Activated naive CD4-positive, alpha-beta T cell treated with anti-CD3 and anti-CD28 coated beads, Interleukin-2, amount 50 U/mL, for 72 hours (primary cell): ENCODE measurements around the gene TMEM259. TPM values are rescaled to one million over a fixed set of nuclear protein-coding genes. Genes with fewer than 3 reads are reported as not detected.

ENCODE experiments used
- ATAC-seq, 2 donors: fragments of 150-1000 bp; cut with Tn5 transposase; 2 replicates each; pipeline ENCODE4 v1.10.0; 2021; ENCODE audit warnings: mild to moderate bottlenecking in 2 of 2, moderate library complexity in 2 of 2
- DNase-seq, 2 donors: peaks; one replicate each; pipeline ENCODE4 v3.0.0; 2021 to 2022; ENCODE audit warnings: low spot score in 2 of 2
- H3K27ac Mint-ChIP-seq, 2 donors: one replicate each; pipeline ENCODE4 v1.8.0; 2022; ENCODE audit warnings: mild to moderate bottlenecking in 2 of 2, mixed read lengths in 2 of 2
- H3K36me3 Mint-ChIP-seq, 2 donors: one replicate each; pipeline ENCODE4 v1.8.0; 2022; ENCODE audit warnings: mixed read lengths in 2 of 2
- H3K9me3 Mint-ChIP-seq, 2 donors: one replicate each; pipeline ENCODE4 v1.8.0; 2022; ENCODE audit warnings: mixed read lengths in 2 of 2
- total RNA-seq, 2 donors: library from RNA; stranded (reverse); gene quantifications; one replicate each; pipeline ENCODE4 v1.2.3, GENCODE V29; 2022

Gene TMEM259
- total RNA-seq, 2 donors from 2014 or later = 104 to 156 TPM

- H3K27ac Mint-ChIP-seq = no peak overlapping the region
- no peaks in the 10 kb centered on the region for H3K36me3 Mint-ChIP-seq
- ATAC-seq = no peak
- no peak for DNase-seq
- H3K9me3 Mint-ChIP-seq = no peaks in the 10 kb centered on the region
Measured at GRCh38 chr19:1014161-1015060, 6.5 kb downstream of the TMEM259 start.

GRCh38 chr19:1013218-1013617 is 7.7 kb downstream of the TMEM259 start:
- DNase-seq (no peak), ATAC-seq (no peak)
- Mint-ChIP-seq H3K9me3 (no peaks in the 10 kb centered on the region), H3K36me3 (no peaks in the 10 kb centered on the region), H3K27ac (no peak overlapping the region)

DNA sequence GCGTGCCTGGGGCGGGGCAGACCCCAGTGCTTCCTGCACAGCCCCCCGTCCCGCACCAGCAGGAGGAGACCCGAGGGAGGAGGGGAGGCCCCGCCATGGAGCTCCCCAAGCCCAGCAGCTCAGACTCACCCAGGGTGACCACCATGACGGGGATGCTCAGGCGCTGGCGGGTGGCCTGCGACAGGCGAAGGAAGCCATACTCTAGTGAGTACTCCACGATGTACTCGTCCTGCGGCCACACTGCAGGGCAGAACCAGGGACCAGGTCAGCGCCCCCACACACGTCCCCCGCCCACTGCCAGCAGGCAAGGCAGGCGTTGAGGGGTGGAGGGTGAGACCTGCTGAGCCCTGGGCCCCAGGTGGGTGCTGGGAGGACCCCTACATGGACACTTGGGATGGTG is 8.6 kb downstream of the TMEM259 start:
- DNase-seq (no peak), ATAC-seq (no peak)
- Mint-ChIP-seq H3K27ac (no peak overlapping the region), H3K9me3 (no peaks in the 10 kb centered on the region), H3K36me3 (no peaks in the 10 kb centered on the region)

DNA sequence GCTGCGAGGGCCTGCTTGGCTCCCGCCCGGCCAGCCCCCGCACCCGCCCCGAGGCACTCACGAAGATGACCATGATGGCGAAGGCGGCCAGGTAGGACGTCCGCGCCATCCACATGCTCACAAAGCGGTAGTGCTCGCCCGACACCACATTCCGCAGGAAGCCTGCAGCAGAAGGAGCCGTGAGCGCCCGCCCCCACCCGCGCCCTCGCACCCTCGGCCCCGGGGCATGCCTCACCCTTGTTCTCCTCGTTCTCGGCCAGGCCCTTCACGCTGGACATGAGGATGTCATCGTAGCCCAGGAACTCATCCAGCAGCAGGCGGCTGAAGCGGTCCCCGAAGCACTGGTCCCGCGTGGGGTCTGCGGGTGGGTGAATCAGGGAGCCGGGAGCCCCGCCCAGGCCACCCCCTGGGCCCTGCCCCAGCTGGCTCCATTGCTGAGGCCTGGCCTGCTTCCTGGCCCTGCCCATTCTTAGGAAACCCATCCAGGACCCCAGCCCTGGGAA is 9.0 kb downstream of the TMEM259 start:
- ATAC-seq = no peak
- no peaks in the 10 kb centered on the region for H3K9me3 Mint-ChIP-seq
- H3K36me3 Mint-ChIP-seq = no peaks in the 10 kb centered on the region
- DNase-seq = no peak
- no peak overlapping the region for H3K27ac Mint-ChIP-seq

GRCh38 chr19:1010586-1011510 is 10.1 kb downstream of the TMEM259 start:
- H3K9me3 Mint-ChIP-seq = no peaks in the 10 kb centered on the region
- no peak for DNase-seq
- no peaks in the 10 kb centered on the region for H3K36me3 Mint-ChIP-seq
- no peak overlapping the region for H3K27ac Mint-ChIP-seq
- ATAC-seq = no peak

- ATAC-seq (no peak), DNase-seq (no peak)
- Mint-ChIP-seq H3K27ac (no peak overlapping the region), H3K36me3 (no peaks in the 10 kb centered on the region), H3K9me3 (no peaks in the 10 kb centered on the region)
Measured at GRCh38 chr19:1009981-1010538, 10.9 kb downstream of the TMEM259 start.

GRCh38 chr19:1009041-1009980 is 11.6 kb downstream of the TMEM259 start:
- Mint-ChIP-seq H3K36me3 (no peaks in the 10 kb centered on the region), H3K27ac (no peak overlapping the region), H3K9me3 (no peaks in the 10 kb centered on the region)
- no peak for DNase-seq
- no peak for ATAC-seq

DNA sequence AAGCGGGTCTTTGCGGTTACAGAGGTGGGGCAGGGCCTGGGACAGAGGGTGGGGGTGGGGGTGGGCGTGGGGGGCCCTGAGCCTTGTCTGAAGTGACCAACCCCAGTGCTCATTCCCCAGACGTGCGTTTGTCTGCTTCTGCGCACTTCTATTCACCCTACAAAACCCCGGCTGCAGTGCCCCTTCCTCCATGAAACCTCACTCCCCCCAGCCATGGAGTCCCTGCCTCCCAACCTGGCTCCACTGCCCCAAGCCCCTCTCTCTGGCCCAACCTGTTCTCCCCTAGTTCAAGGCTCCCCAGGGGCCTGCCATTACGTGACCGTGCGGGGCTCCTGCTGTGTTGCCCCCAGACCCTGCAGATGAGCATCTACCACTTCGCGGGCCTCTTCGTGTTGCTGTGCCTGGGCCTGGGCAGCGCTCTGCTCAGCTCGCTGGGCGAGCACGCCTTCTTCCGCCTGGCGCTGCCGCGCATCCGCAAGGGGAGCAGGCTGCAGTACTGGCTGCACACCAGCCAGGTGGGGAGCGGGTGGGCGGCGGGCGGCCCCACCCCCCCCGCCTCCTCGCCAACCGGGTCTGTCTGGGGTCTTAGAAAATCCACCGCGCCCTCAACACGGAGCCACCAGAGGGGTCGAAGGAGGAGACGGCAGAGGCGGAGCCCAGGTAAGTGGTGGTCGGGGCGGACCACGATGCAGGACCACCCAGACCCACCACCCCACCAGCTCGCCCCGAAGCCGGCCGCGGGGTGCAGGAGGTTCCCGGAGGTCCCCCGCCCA is 12.5 kb downstream of the TMEM259 start:
- no peaks in the 10 kb centered on the region for H3K36me3 Mint-ChIP-seq
- no peak overlapping the region for H3K27ac Mint-ChIP-seq
- H3K9me3 Mint-ChIP-seq = no peaks in the 10 kb centered on the region
- ATAC-seq (no peak), DNase-seq (no peak)

GRCh38 chr19:1007399-1008251 is 13.3 kb downstream of the TMEM259 start:
- Mint-ChIP-seq H3K27ac (peak overlapping the region in 1 of 2 donors; percentile 41), H3K9me3 (no peaks in the 10 kb centered on the region), H3K36me3 (no peaks in the 10 kb centered on the region)
- DNase-seq (no peak), ATAC-seq (peak in 1 of 2 donors; percentile 16)

- no peaks in the 10 kb centered on the region for H3K9me3 Mint-ChIP-seq
- ATAC-seq (peak in 1 of 2 donors; percentile 14), DNase-seq (no peak)
- H3K36me3 Mint-ChIP-seq = no peaks in the 10 kb centered on the region
- H3K27ac Mint-ChIP-seq = peak overlapping the region in 1 of 2 donors; percentile 41
Measured at GRCh38 chr19:1006711-1007398, 14.1 kb downstream of the TMEM259 start.

GRCh38 chr19:1004803-1005664 is 15.9 kb downstream of the TMEM259 start:
- H3K36me3 Mint-ChIP-seq = no peaks in the 10 kb centered on the region
- H3K9me3 Mint-ChIP-seq = no peaks in the 10 kb centered on the region
- ATAC-seq (no peak), DNase-seq (no peak)
- H3K27ac Mint-ChIP-seq = no peak overlapping the region

- H3K27ac Mint-ChIP-seq = no peak overlapping the region
- DNase-seq (no peak), ATAC-seq (no peak)
- H3K36me3 Mint-ChIP-seq = no peaks in the 10 kb centered on the region
- no peaks in the 10 kb centered on the region for H3K9me3 Mint-ChIP-seq
Measured at GRCh38 chr19:1004204-1004802, 16.6 kb downstream of the TMEM259 start.

DNA sequence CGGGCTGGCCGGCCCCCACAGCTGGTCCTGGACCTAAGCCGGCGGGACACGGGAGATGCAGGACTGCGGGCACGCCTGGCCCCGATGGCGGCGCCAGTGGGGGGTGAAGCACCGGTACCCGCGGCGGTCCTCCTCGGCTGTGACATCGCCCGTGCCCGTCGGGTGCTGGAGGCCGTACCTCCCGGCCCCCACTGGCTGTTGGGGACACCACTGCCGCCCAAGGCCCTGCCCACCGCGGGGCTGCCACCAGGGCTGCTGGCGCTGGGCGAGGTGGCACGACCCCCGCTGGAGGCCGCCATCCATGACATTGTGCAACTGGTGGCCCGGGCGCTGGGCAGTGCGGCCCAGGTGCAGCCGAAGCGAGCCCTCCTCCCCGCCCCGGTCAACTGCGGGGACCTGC is 17.6 kb downstream of the TMEM259 start:
- H3K27ac Mint-ChIP-seq = no peak overlapping the region
- DNase-seq (no peak), ATAC-seq (no peak)
- no peaks in the 10 kb centered on the region for H3K36me3 Mint-ChIP-seq
- no peaks in the 10 kb centered on the region for H3K9me3 Mint-ChIP-seq
